GM12878 (cell line): ENCODE data around the gene STK33. TPM values are rescaled to one million over a fixed set of nuclear protein-coding genes. Genes with fewer than 3 reads are reported as not detected.

ENCODE experiments used
- ATAC-seq: fragments of 200-7000 bp; cut with Tn5 transposase; 3 replicates; pipeline ENCODE4 v1.9.1; 2020; ENCODE audit warnings: mild to moderate bottlenecking, moderate library complexity
- BruUV-seq: library from RNA; stranded (reverse); fragments of 400-500 nt; replicated peaks from 2 replicates; lab custom pipeline; 2021; lab: Mats Ljungman, UMichigan
- CTCF ChIA-PET: fragments of 300-600 bp; sonication (Branson Sonifier 250); formaldehyde crosslinking; extraction: SDS; loops from one replicate; lab custom pipeline; 2021; ENCODE audit warnings: inconsistent platforms; lab: Yijun Ruan, JAX
- POLR2A ChIA-PET: fragments of 350-600 bp; formaldehyde crosslinking; extraction: SDS; loops from one replicate; lab custom pipeline; 2021; ENCODE audit warnings: inconsistent platforms; lab: Charles Lee
- RAD21 ChIA-PET: fragments of 300-600 bp; sonication (Branson Sonifier 250); formaldehyde crosslinking; loops from one replicate; lab custom pipeline; 2023; ENCODE audit warnings: antibody characterized with exemption; ENCODE audit not compliant: unreplicated experiment; lab: Charles Lee
- SMC1A ChIA-PET: fragments of 300-600 bp; sonication (Branson Sonifier 250); formaldehyde crosslinking; loops from one replicate; lab custom pipeline; 2023; ENCODE audit not compliant: unreplicated experiment, uncharacterized antibody; lab: Charles Lee
- DNase-seq: peaks from one replicate; pipeline ENCODE4 v3.0.0-alpha.2; 2011; ENCODE audit warnings: low read depth, low spot score
- FAIRE-seq: peaks from 3 replicates; lab custom pipeline; 2011; peaks lifted over from hg19 to GRCh38; lab: Jason Lieb, UNC
- H2AFZ ChIP-seq: 2 replicates; pipeline ENCODE4 v1.6.0; 2011; ENCODE audit warnings: low read depth, low read length, control low read depth; ENCODE audit not compliant: control insufficient read depth
- H3K27ac ChIP-seq: 2 replicates; pipeline ENCODE4 v1.5.1; 2011; ENCODE audit warnings: control low read depth; ENCODE audit not compliant: control insufficient read depth, insufficient read depth
- H3K27me3 ChIP-seq, 2 experiments: replicated peaks in 1 of 2; 2 replicates each; pipeline versions ENCODE4 v1.6.0 to v1.6.1; 2011; ENCODE audit warnings: low read length in 1 of 2; ENCODE audit not compliant: control insufficient read depth in 2 of 2, insufficient read depth in 2 of 2
- H3K36me3 ChIP-seq, 2 experiments: 2 replicates each; pipeline ENCODE4 v1.5.1; 2011; ENCODE audit warnings: low read length in 1 of 2; ENCODE audit not compliant: control insufficient read depth in 2 of 2, insufficient read depth in 2 of 2
- H3K4me1 ChIP-seq: 2 replicates; pipeline ENCODE4 v1.6.1; 2011; ENCODE audit warnings: mild to moderate bottlenecking, low read length, moderate library complexity, mixed read lengths; ENCODE audit not compliant: control insufficient read depth, insufficient read depth
- H3K4me2 ChIP-seq: 2 replicates; pipeline ENCODE4 v1.6.0; 2011; ENCODE audit warnings: control low read depth; ENCODE audit not compliant: control insufficient read depth, insufficient read depth
- H3K4me3 ChIP-seq: fragments of 200-600 bp; sonication (generic); 2 replicates; pipeline ENCODE4 v1.5.1; 2016
- H3K79me2 ChIP-seq: 2 replicates; pipeline ENCODE4 v1.6.0; 2011; ENCODE audit warnings: low read length; ENCODE audit not compliant: control insufficient read depth, insufficient read depth
- H3K9ac ChIP-seq: 2 replicates; pipeline ENCODE4 v1.8.0; 2011; ENCODE audit warnings: low read length, control low read depth, mixed read lengths; ENCODE audit not compliant: control insufficient read depth, insufficient read depth
- H3K9me3 ChIP-seq: replicated peaks from 3 replicates; pipeline ENCODE4 v1.5.1; 2011; ENCODE audit warnings: mild to moderate bottlenecking, low read length; ENCODE audit not compliant: control insufficient read depth, insufficient read depth
- H4K20me1 ChIP-seq: 2 replicates; pipeline ENCODE4 v1.6.0; 2011; ENCODE audit not compliant: control insufficient read depth, insufficient read depth
- CHD4 ChIP-seq: fragments of 200-600 bp; sonication (generic); IDR thresholded peaks from 2 replicates; pipeline ENCODE4 v1.6.1; 2016; ENCODE audit warnings: mild to moderate bottlenecking
- EGR1 ChIP-seq, 2 experiments: IDR thresholded peaks; 1 replicate in 1 of 2; 2 replicates in 1 of 2; pipeline ENCODE4 v1.6.1; 2011 to 2012; ENCODE audit warnings: low read depth in 2 of 2, low read length in 2 of 2, borderline replicate concordance in 1 of 2, mild to moderate bottlenecking in 1 of 2, moderate library complexity in 1 of 2
- FOS ChIP-seq: IDR thresholded peaks from 3 replicates; pipeline ENCODE4 v1.6.1; 2011; ENCODE audit warnings: borderline replicate concordance; ENCODE audit not compliant: insufficient read length; ENCODE audit errors: extremely low read depth
- MXI1 ChIP-seq: fragments of 150-350 bp; IDR thresholded peaks from 2 replicates; pipeline ENCODE4 v1.6.1; 2011; ENCODE audit warnings: low read depth, mild to moderate bottlenecking, inconsistent platforms, low read length, improper control_type of control experiment
- NRF1 ChIP-seq: conservative IDR thresholded peaks from 2 replicates; pipeline ENCODE4 v1.6.1; 2011; ENCODE audit warnings: mild to moderate bottlenecking, low read depth, low read length, improper control_type of control experiment
- POU2F2 ChIP-seq: IDR thresholded peaks from 3 replicates; pipeline ENCODE4 v1.6.1; 2011; ENCODE audit warnings: low read depth, mild to moderate bottlenecking, low read length, borderline replicate concordance
- RAD21 ChIP-seq: IDR thresholded peaks from 2 replicates; pipeline ENCODE4 v1.6.1; 2011; ENCODE audit warnings: mild to moderate bottlenecking, low read depth, low read length, moderate library complexity; ENCODE audit not compliant: insufficient read depth
- RB1 ChIP-seq: fragments of 450-650 bp; formaldehyde crosslinking; IDR thresholded peaks from 2 replicates; pipeline ENCODE4 v1.6.1; 2017; ENCODE audit warnings: mild to moderate bottlenecking, borderline replicate concordance
- SIN3A ChIP-seq: IDR thresholded peaks from 2 replicates; pipeline ENCODE4 v1.6.1; 2012; ENCODE audit warnings: low read depth, low read length, improper control_type of control experiment
- SUZ12 ChIP-seq: fragments of 200-600 bp; sonication (generic); IDR thresholded peaks from one replicate; pipeline ENCODE4 v1.6.1; 2018; ENCODE audit warnings: antibody characterized with exemption, mild to moderate bottlenecking; ENCODE audit not compliant: unreplicated experiment
- ZNF217 ChIP-seq: fragments of 450-650 bp; IDR thresholded peaks from 2 replicates; pipeline ENCODE4 v1.6.1; 2017; ENCODE audit warnings: antibody characterized with exemption, mild to moderate bottlenecking
- ZNF24 ChIP-seq: fragments of 450-650 bp; IDR thresholded peaks from 2 replicates; pipeline ENCODE4 v1.6.1; 2017; ENCODE audit warnings: antibody characterized with exemption, mild to moderate bottlenecking
- ZNF274 ChIP-seq: IDR thresholded peaks from one replicate; pipeline ENCODE4 v1.8.0; 2011; ENCODE audit not compliant: insufficient read length, insufficient read depth
- ZNF687 ChIP-seq: fragments of 450-650 bp; IDR thresholded peaks from 2 replicates; pipeline ENCODE4 v1.6.1; 2017; ENCODE audit warnings: mild to moderate bottlenecking, moderate library complexity
- WGBS: methylation state at CpG from one replicate; pipeline ENCODE4 v1.1.6; 2016; ENCODE audit warnings: low lambda C conversion rate; ENCODE audit not compliant: insufficient replicate concordance, insufficient coverage; ENCODE audit errors: missing lambda C conversion rate; 5-methylcytosine and 5-hydroxymethylcytosine counted together
- in situ Hi-C: fragments of 300-500 bp; cut with MboI; formaldehyde crosslinking; loops from 9 replicates; pipeline ENCODE4 v1.14.3; 2018; ENCODE audit warnings: mixed read lengths
- intact Hi-C: fragments of 100-400 bp; cut with micrococcal nuclease; formaldehyde crosslinking; loops from one replicate; pipeline ENCODE4 v1.14.2; 2022; ENCODE audit not compliant: unreplicated experiment
- polyA plus RNA-seq, 11 experiments: library from polyadenylated mRNA; depleted of rRNA in 4 of 11; unstranded in 6 of 11; stranded (reverse) in 5 of 11; fragments of >200 nt; fragmentation: Nextera tagmentation in 4 of 11; fragmentation: Illumina TruSeq in 1 of 11; extraction: Ambion mirVana in 4 of 11; extraction: Trizol in 1 of 11; gene quantifications; 1 replicate in 1 of 11; 2 replicates in 10 of 11; pipeline versions ENCODE4 v1.2.1 to v1.2.3, GENCODE V29; 2011 to 2016; ENCODE audit warnings: inconsistent platforms in 2 of 11, missing spikeins in 2 of 11, low read depth in 1 of 11
- total RNA-seq, 4 experiments: library from RNA; depleted of rRNA in 3 of 4; stranded (reverse); fragments of >200 nt in 3 of 4; fragmentation: Illumina TruSeq in 1 of 4; extraction: Trizol in 1 of 4; gene quantifications; 2 replicates each; pipeline versions ENCODE4 v1.2.1 to v1.2.3, GENCODE V29; 2013 to 2021

STK33 gene
- total and polyA plus RNA-seq, 10 of the 15 experiments (the other 5 are each of a cell fraction or from before 2014, with no cell fraction given), result 5.2 to 27.3 (median 18.3) TPM

GRCh38 chr11:8361206-8361605 lies 232.8 kb downstream of the STK33 start:
- POLR2A ChIA-PET, result no interaction called here
- Histone ChIP-seq H3K4me1 (no peaks in the 10 kb centered on the region), H2AFZ (no peak overlapping the region), H3K9ac (no peak overlapping the region), H3K27ac (no peak overlapping the region), H3K79me2 (no peaks in the 10 kb centered on the region), H3K36me3 (no peaks in the 10 kb centered on the region), H3K4me2 (no peak overlapping the region), H3K4me3 (no peak overlapping the region), H3K27me3 (no peaks in the 10 kb centered on the region), H4K20me1 (no peaks in the 10 kb centered on the region), H3K9me3 (no peaks in the 10 kb centered on the region)
- RAD21 ChIA-PET, result no interaction called here
- no peak for FAIRE-seq
- in situ Hi-C loops, result no loop called here
- DNase-seq, result no peak
- SMC1A ChIA-PET, result no interaction called here
- BruUV-seq, result no TSS peak
- intact Hi-C loops, result no loop called here
- 30% methylated on average over 5 of the region's 7 CpGs for WGBS
- ATAC-seq, result no peak
- CTCF ChIA-PET, result interaction anchor here (1.2 kb wide), 1 partner anchor 24 kb away, joined by 4 read pairs; no protein-coding TSS in a partner anchor
- TF ChIP-seq ZNF217 (no peak), RAD21 (no peak), MXI1 (no peak), ZNF274 (no peak), SIN3A (no peak), POU2F2 (no peak), EGR1 (IDR thresholded peaks at IDR 0.05; ENCODE audit: borderline replicate concordance in 1 of 2, low read depth in 2 of 2, low read length in 2 of 2) (no peak), ZNF24 (no peak), ZNF687 (no peak), CHD4 (no peak), NRF1 (no peak), FOS (no peak), SUZ12 (no peak), RB1 (no peak)
